GM18505 (cell line): ENCODE results near the gene PLIN4.
A peak's percentile ranks its signal among the peaks of the same experiment; 100 is the strongest.

Experiments used
- ATAC-seq: cut with Tn5 transposase; IDR thresholded peaks from one replicate; pipeline ENCODE4 v1.9.1; 2021; ENCODE audit not compliant: unreplicated experiment
- POLR2A ChIP-seq: IDR thresholded peaks from 4 replicates; pipeline ENCODE4 v1.6.1; 2011; ENCODE audit warnings: borderline replicate concordance; ENCODE audit not compliant: insufficient read depth, insufficient read length; ENCODE audit errors: extremely low read depth

The PLIN4 gene

GRCh38 chr19:4472174-4472974 is 45.9 kb downstream of the PLIN4 start, which contains the start of gene HDGFL2:
HDGFL2 (plus strand) TSS chr19:4472297; CDS start chr19:4472351, 54 bp downstream.
- ATAC-seq: peak; percentile 4
- TF ChIP-seq POLR2A: peak; percentile 44

- peak; percentile 23 for TF ChIP-seq POLR2A
- peak; percentile 84 for ATAC-seq
These were observed 46.7 kb downstream of the PLIN4 start for GRCh38 chr19:4471403-4472173.

GRCh38 chr19:4467835-4468234 is 50.5 kb downstream of the PLIN4 start:
- no peak for ATAC-seq
- TF ChIP-seq POLR2A: no peak

GRCh38 chr19:4464815-4465581 is 53.3 kb downstream of the PLIN4 start:
- no peak for TF ChIP-seq POLR2A

GRCh38 chr19:4457654-4458395 is 60.5 kb downstream of the PLIN4 start, which contains the start of gene UBXN6:
UBXN6 (minus strand) TSS chr19:4457794; CDS start chr19:4457697, 97 bp downstream.
- peak; percentile 78 for ATAC-seq
- TF ChIP-seq POLR2A: no peak

More at GRCh38 chr19:4464815-4465581, 53.3 kb downstream of the PLIN4 start:
- no peak for ATAC-seq

GRCh38 chr19:4456843-4457653 is 61.2 kb downstream of the PLIN4 start:
- ATAC-seq: no peak

GRCh38 chr19:4456476-4456842 is 61.8 kb downstream of the PLIN4 start:
- no peak for TF ChIP-seq POLR2A
- no peak for ATAC-seq

More at GRCh38 chr19:4456843-4457653, 61.2 kb downstream of the PLIN4 start:
- TF ChIP-seq POLR2A: no peak

- TF ChIP-seq POLR2A: no peak
These were observed 62.4 kb downstream of the PLIN4 start for GRCh38 chr19:4455719-4456475.

GRCh38 chr19:4454747-4455718 is 63.3 kb downstream of the PLIN4 start:
- no peak for ATAC-seq
- no peak for TF ChIP-seq POLR2A

More at GRCh38 chr19:4455719-4456475, 62.4 kb downstream of the PLIN4 start:
- ATAC-seq: no peak

- no peak for ATAC-seq
- TF ChIP-seq POLR2A: no peak
These were observed 64.8 kb downstream of the PLIN4 start for GRCh38 chr19:4453232-4454179.
